IPS-NIHi11 (cell line): ENCODE measurements around the gene CCDC63.
"Not testable (repeated sequence)": the region's sequence is repeated elsewhere in the genome, so short reads cannot be mapped to it uniquely, and the experiment has no call there.

ENCODE experiments used
- DNase-seq: peaks from one replicate; pipeline ENCODE4 v3.0.0; 2012; ENCODE audit warnings: mixed read lengths, low spot score

CCDC63 gene

GRCh38 chr12:110844551-110845338 lies 2.0 kb upstream of the CCDC63 start:
- DNase-seq = no peak

GRCh38 chr12:110845339-110845682 lies 1.5 kb upstream of the CCDC63 start:
- no peak for DNase-seq

- no peak for DNase-seq
Observed at GRCh38 chr12:110848314-110848923, 1.6 kb downstream of the CCDC63 start.

- no peak for DNase-seq
Observed at GRCh38 chr12:110849221-110849620, 2.4 kb downstream of the CCDC63 start.

GRCh38 chr12:110849748-110850403 lies 3.1 kb downstream of the CCDC63 start:
- no peak for DNase-seq

GRCh38 chr12:110850762-110851161 lies 4.0 kb downstream of the CCDC63 start:
- no peak for DNase-seq

GRCh38 chr12:110853836-110854235 lies 7.0 kb downstream of the CCDC63 start:
- peak; percentile 63 for DNase-seq

GRCh38 chr12:110856542-110856941 lies 9.8 kb downstream of the CCDC63 start:
- no peak for DNase-seq

- DNase-seq = no peak
Observed at GRCh38 chr12:110857528-110857927, 10.7 kb downstream of the CCDC63 start.

- DNase-seq = not testable (repeated sequence)
Observed at GRCh38 chr12:110857954-110858353, 11.2 kb downstream of the CCDC63 start.

- DNase-seq = peak; percentile 39
Observed at GRCh38 chr12:110858848-110859247, 12.1 kb downstream of the CCDC63 start.

- no peak for DNase-seq
Observed at GRCh38 chr12:110860833-110861296, 14.1 kb downstream of the CCDC63 start.

- peak; percentile 58 for DNase-seq
Observed at GRCh38 chr12:110861729-110862128, 14.9 kb downstream of the CCDC63 start.

GRCh38 chr12:110862329-110862728 lies 15.5 kb downstream of the CCDC63 start:
- DNase-seq = peak; percentile 33

- no peak for DNase-seq
Observed at GRCh38 chr12:110863161-110863560, 16.4 kb downstream of the CCDC63 start.

GRCh38 chr12:110865521-110865920 lies 18.7 kb downstream of the CCDC63 start:
- DNase-seq = no peak

GRCh38 chr12:110869026-110869425 lies 22.2 kb downstream of the CCDC63 start:
- DNase-seq = no peak

- no peak for DNase-seq
Observed at GRCh38 chr12:110869803-110870202, 23.0 kb downstream of the CCDC63 start.

GRCh38 chr12:110872100-110872499 lies 25.3 kb downstream of the CCDC63 start:
- DNase-seq = no peak

GRCh38 chr12:110874351-110874750 lies 27.6 kb downstream of the CCDC63 start:
- DNase-seq = no peak

GRCh38 chr12:110874781-110875180 lies 28.0 kb downstream of the CCDC63 start:
- DNase-seq = no peak

GRCh38 chr12:110880651-110881050 lies 33.9 kb downstream of the CCDC63 start:
- DNase-seq = no peak

- no peak for DNase-seq
Observed at GRCh38 chr12:110883251-110883650, 36.5 kb downstream of the CCDC63 start.
